Neural progenitor cell (in vitro differentiated cells): ENCODE data around the gene MACROD2. TPM values are rescaled to one million over a fixed set of nuclear protein-coding genes. Genes with fewer than 3 reads are reported as not detected.

Experiments used
- DNase-seq: peaks from one replicate; pipeline ENCODE4 v3.0.0-alpha.2; 2016; ENCODE audit warnings: low spot score
- H2AFZ ChIP-seq: fragments of 200-600 bp; sonication (generic); replicated peaks from 2 replicates; pipeline ENCODE4 v1.6.1; 2016; ENCODE audit warnings: antibody characterized with exemption
- H3F3A ChIP-seq: fragments of 200-600 bp; sonication (generic); 2 replicates; pipeline ENCODE4 v1.6.1; 2016; ENCODE audit warnings: antibody characterized with exemption, low read depth
- H3K27ac ChIP-seq: fragments of 200-600 bp; sonication (generic); 2 replicates; pipeline ENCODE4 v1.5.1; 2016; ENCODE audit warnings: mild to moderate bottlenecking
- H3K27me3 ChIP-seq: fragments of 200-600 bp; sonication (generic); 2 replicates; pipeline ENCODE4 v1.6.1; 2016; ENCODE audit warnings: mild to moderate bottlenecking, moderate library complexity
- H3K36me3 ChIP-seq: fragments of 200-600 bp; sonication (generic); 2 replicates; pipeline ENCODE4 v1.5.1; 2016
- H3K4me1 ChIP-seq: fragments of 200-600 bp; sonication (generic); 2 replicates; pipeline ENCODE4 v1.6.1; 2016; ENCODE audit warnings: mixed run types
- H3K4me2 ChIP-seq: fragments of 200-600 bp; sonication (generic); 2 replicates; pipeline ENCODE4 v1.6.1; 2016
- H3K4me3 ChIP-seq: fragments of 200-600 bp; sonication (generic); 2 replicates; pipeline ENCODE4 v1.5.1; 2016
- H3K79me2 ChIP-seq: fragments of 200-600 bp; sonication (generic); 2 replicates; pipeline ENCODE4 v1.6.1; 2016; ENCODE audit warnings: low read depth
- H3K9ac ChIP-seq: fragments of 200-600 bp; sonication (generic); 2 replicates; pipeline ENCODE4 v1.6.1; 2016
- H3K9me3 ChIP-seq: fragments of 200-600 bp; sonication (generic); 2 replicates; pipeline ENCODE4 v1.5.1; 2016; ENCODE audit warnings: low read depth
- H4K20me1 ChIP-seq: fragments of 200-600 bp; sonication (generic); 2 replicates; pipeline ENCODE4 v1.6.1; 2016; ENCODE audit warnings: low read depth
- H3K27ac Mint-ChIP-seq: 3 replicates; pipeline ENCODE4 v1.8.0; 2021; ENCODE audit warnings: mixed read lengths
- H3K27me3 Mint-ChIP-seq: 2 replicates; pipeline ENCODE4 v1.8.0; 2022; ENCODE audit warnings: low read depth, mild to moderate bottlenecking, inconsistent platforms, moderate library complexity, mixed read lengths; ENCODE audit not compliant: insufficient read depth
- H3K36me3 Mint-ChIP-seq: 3 replicates; pipeline ENCODE4 v1.8.0; 2021; ENCODE audit warnings: mixed read lengths
- H3K4me1 Mint-ChIP-seq: 3 replicates; pipeline ENCODE4 v1.8.0; 2021; ENCODE audit warnings: mixed read lengths
- H3K4me3 Mint-ChIP-seq: 3 replicates; pipeline ENCODE4 v1.8.0; 2021; ENCODE audit warnings: mild to moderate bottlenecking, moderate library complexity, mixed read lengths
- H3K9me3 Mint-ChIP-seq: 3 replicates; pipeline ENCODE4 v1.8.0; 2020; ENCODE audit warnings: mixed read lengths
- CTCF ChIP-seq: fragments of 200-600 bp; sonication (generic); IDR thresholded peaks from 2 replicates; pipeline ENCODE4 v1.5.1; 2017; ENCODE audit warnings: antibody characterized with exemption, mild to moderate bottlenecking
- EZH2 ChIP-seq: fragments of 200-600 bp; sonication (generic); IDR thresholded peaks from 2 replicates; pipeline ENCODE4 v1.6.1; 2017; ENCODE audit warnings: antibody characterized with exemption, mild to moderate bottlenecking, moderate library complexity
- EZH2phosphoT487 ChIP-seq: fragments of 200-600 bp; sonication (generic); IDR thresholded peaks from 2 replicates; pipeline ENCODE4 v1.6.1; 2017; ENCODE audit warnings: antibody characterized with exemption
- total RNA-seq: library from RNA; depleted of rRNA; stranded (reverse); fragments of >200 nt; gene quantifications from 2 replicates; pipeline ENCODE4 v1.2.3, GENCODE V29; 2015; ENCODE audit warnings: low replicate concordance

The MACROD2 gene
- total RNA-seq, 1 donor from 2014 or later: 11.9 TPM

DNA sequence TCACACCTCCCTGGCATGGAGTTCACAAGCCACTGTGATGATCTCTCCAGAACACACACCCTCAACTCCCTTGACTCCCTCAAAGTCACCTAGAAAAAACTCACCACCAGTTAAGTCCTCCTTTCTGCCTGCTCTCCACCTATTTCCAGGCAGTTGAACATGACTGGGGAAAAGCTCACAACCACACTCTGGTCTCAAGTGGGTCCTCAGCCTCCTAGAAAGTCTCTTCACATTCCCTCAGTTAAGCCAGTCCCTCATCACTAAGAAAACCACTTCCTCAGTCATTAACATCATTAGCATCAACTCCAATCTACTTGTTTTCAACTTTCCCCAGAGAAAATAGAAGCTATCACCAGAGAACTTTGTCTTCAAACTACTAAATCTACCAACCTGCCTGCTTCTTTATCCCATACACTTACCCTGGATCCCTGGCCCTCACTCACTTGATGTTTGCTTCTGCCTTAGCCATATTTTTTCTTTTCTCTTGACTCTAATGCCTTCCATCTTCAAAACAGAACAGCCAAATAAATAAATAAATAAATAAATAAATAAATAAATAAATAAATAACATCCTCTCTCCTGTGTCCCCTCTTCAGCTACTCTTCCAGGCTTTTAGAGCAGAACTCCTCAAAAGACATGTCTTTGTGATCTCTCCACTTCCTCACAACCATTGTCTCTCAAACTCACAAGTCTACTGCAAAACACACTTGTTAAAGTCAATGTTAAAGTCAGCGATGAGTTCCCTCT is 1084.5 kb downstream of the MACROD2 start:
- H4K20me1 ChIP-seq: no peaks in the 10 kb centered on the region
- no peak overlapping the region for H3K9ac ChIP-seq
- H2AFZ ChIP-seq: no peak overlapping the region
- no peak overlapping the region for H3K4me2 ChIP-seq
- no peaks in the 10 kb centered on the region for H3K27me3 Mint-ChIP-seq
- no peaks in the 10 kb centered on the region for H3K79me2 ChIP-seq
- no peaks in the 10 kb centered on the region for H3K36me3 ChIP-seq
- H3F3A ChIP-seq: no peaks in the 10 kb centered on the region
- TF ChIP-seq CTCF (no peak), EZH2phosphoT487 (no peak), EZH2 (no peak)
- H3K36me3 Mint-ChIP-seq: no peaks in the 10 kb centered on the region
- H3K4me1 Mint-ChIP-seq: peaks cover 16% of the 10 kb centered on the region
- H3K9me3 Mint-ChIP-seq: no peaks in the 10 kb centered on the region
- no peak overlapping the region for H3K4me3 Mint-ChIP-seq
- H3K4me3 ChIP-seq: no peak overlapping the region
- DNase-seq: no peak
- H3K9me3 ChIP-seq: no peaks in the 10 kb centered on the region
- H3K4me1 ChIP-seq: peaks cover 31% of the 10 kb centered on the region
- H3K27me3 ChIP-seq: no peaks in the 10 kb centered on the region
- H3K27ac Mint-ChIP-seq: no peak overlapping the region
- no peak overlapping the region for H3K27ac ChIP-seq

- Histone ChIP-seq H3K4me2 (no peak overlapping the region), H3K9ac (no peak overlapping the region), H4K20me1 (no peaks in the 10 kb centered on the region), H3K79me2 (no peaks in the 10 kb centered on the region), H3K27ac (no peak overlapping the region), H3K36me3 (no peaks in the 10 kb centered on the region), H3K4me3 (no peak overlapping the region), H3K4me1 (peaks cover 19% of the 10 kb centered on the region), H3F3A (no peaks in the 10 kb centered on the region), H3K27me3 (no peaks in the 10 kb centered on the region), H3K9me3 (no peaks in the 10 kb centered on the region), H2AFZ (no peak overlapping the region)
- H3K36me3 Mint-ChIP-seq: no peaks in the 10 kb centered on the region
- peaks cover 13% of the 10 kb centered on the region for H3K4me1 Mint-ChIP-seq
- no peak overlapping the region for H3K4me3 Mint-ChIP-seq
- TF ChIP-seq CTCF (no peak), EZH2phosphoT487 (no peak), EZH2 (no peak)
- no peaks in the 10 kb centered on the region for H3K27me3 Mint-ChIP-seq
- H3K27ac Mint-ChIP-seq: no peak overlapping the region
- no peak for DNase-seq
- no peaks in the 10 kb centered on the region for H3K9me3 Mint-ChIP-seq
Observed at GRCh38 chr20:15081261-15081660, 1085.9 kb downstream of the MACROD2 start.

DNA sequence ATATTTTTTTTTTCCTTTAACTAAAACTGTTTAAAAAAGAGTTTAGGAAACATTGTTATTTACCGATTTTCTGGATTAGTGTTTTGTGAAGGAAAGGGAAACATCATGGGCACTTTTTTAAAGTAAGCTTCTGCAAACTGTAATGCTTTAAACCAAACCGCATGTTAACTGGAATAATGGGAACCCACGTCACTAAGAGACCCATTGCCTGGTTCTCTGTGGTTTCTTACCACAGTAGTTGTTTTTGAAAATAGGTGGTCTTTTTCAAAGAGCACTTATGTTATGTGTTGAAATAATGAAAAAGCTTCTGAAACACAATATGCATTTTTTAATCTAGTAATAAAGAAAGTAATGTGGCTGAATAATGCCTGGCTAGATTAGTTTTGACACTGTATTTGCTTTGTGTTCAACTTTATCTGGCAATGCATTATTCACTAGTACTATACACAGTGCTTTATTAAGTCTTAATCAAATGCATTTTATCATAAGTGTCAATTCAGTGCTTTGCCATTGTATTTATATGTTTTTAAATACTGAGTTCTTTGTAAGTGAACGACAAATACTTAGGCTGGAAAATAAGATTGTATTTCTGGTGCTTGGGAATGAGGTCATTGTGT is 1096.2 kb downstream of the MACROD2 start:
- no peak for DNase-seq
- H3K4me3 Mint-ChIP-seq: no peak overlapping the region
- H3K9me3 Mint-ChIP-seq: peaks cover 6% of the 10 kb centered on the region
- no peaks in the 10 kb centered on the region for H3K36me3 Mint-ChIP-seq
- Histone ChIP-seq H3F3A (no peaks in the 10 kb centered on the region), H3K4me2 (no peak overlapping the region), H3K27ac (no peak overlapping the region), H3K4me3 (no peak overlapping the region), H3K27me3 (no peaks in the 10 kb centered on the region), H3K36me3 (no peaks in the 10 kb centered on the region), H3K4me1 (no peaks in the 10 kb centered on the region), H3K79me2 (no peaks in the 10 kb centered on the region), H2AFZ (no peak overlapping the region), H4K20me1 (no peaks in the 10 kb centered on the region), H3K9ac (no peak overlapping the region), H3K9me3 (no peaks in the 10 kb centered on the region)
- TF ChIP-seq EZH2phosphoT487 (no peak), CTCF (no peak), EZH2 (no peak)
- H3K27me3 Mint-ChIP-seq: peaks cover 2% of the 10 kb centered on the region
- no peak overlapping the region for H3K27ac Mint-ChIP-seq
- no peaks in the 10 kb centered on the region for H3K4me1 Mint-ChIP-seq
